GM12878 (cell line): ENCODE data around the gene POGZ. TPM values are rescaled to one million over a fixed set of nuclear protein-coding genes. Genes with fewer than 3 reads are reported as not detected.
A peak's percentile ranks its signal among the peaks of the same experiment; 100 is the strongest.

Experiments
- ATAC-seq: fragments of 200-7000 bp; cut with Tn5 transposase; 3 replicates; pipeline ENCODE4 v1.9.1; 2020; ENCODE audit warnings: mild to moderate bottlenecking, moderate library complexity
- BruUV-seq: library from RNA; stranded (reverse); fragments of 400-500 nt; replicated peaks from 2 replicates; lab custom pipeline; 2021; lab: Mats Ljungman, UMichigan
- CTCF ChIA-PET: fragments of 300-600 bp; sonication (Branson Sonifier 250); formaldehyde crosslinking; extraction: SDS; loops from one replicate; lab custom pipeline; 2021; ENCODE audit warnings: inconsistent platforms; lab: Yijun Ruan, JAX
- POLR2A ChIA-PET: fragments of 350-600 bp; formaldehyde crosslinking; extraction: SDS; loops from one replicate; lab custom pipeline; 2021; ENCODE audit warnings: inconsistent platforms; lab: Charles Lee
- RAD21 ChIA-PET: fragments of 300-600 bp; sonication (Branson Sonifier 250); formaldehyde crosslinking; loops from one replicate; lab custom pipeline; 2023; ENCODE audit warnings: antibody characterized with exemption; ENCODE audit not compliant: unreplicated experiment; lab: Charles Lee
- SMC1A ChIA-PET: fragments of 300-600 bp; sonication (Branson Sonifier 250); formaldehyde crosslinking; loops from one replicate; lab custom pipeline; 2023; ENCODE audit not compliant: unreplicated experiment, uncharacterized antibody; lab: Charles Lee
- DNase-seq: peaks from one replicate; pipeline ENCODE4 v3.0.0-alpha.2; 2011; ENCODE audit warnings: low read depth, low spot score
- FAIRE-seq: peaks from 3 replicates; lab custom pipeline; 2011; peaks lifted over from hg19 to GRCh38; lab: Jason Lieb, UNC
- H2AFZ ChIP-seq: 2 replicates; pipeline ENCODE4 v1.6.0; 2011; ENCODE audit warnings: low read depth, low read length, control low read depth; ENCODE audit not compliant: control insufficient read depth
- H3K27ac ChIP-seq: 2 replicates; pipeline ENCODE4 v1.5.1; 2011; ENCODE audit warnings: control low read depth; ENCODE audit not compliant: control insufficient read depth, insufficient read depth
- H3K27me3 ChIP-seq, 2 experiments: replicated peaks in 1 of 2; 2 replicates each; pipeline versions ENCODE4 v1.6.0 to v1.6.1; 2011; ENCODE audit warnings: low read length in 1 of 2; ENCODE audit not compliant: control insufficient read depth in 2 of 2, insufficient read depth in 2 of 2
- H3K36me3 ChIP-seq, 2 experiments: 2 replicates each; pipeline ENCODE4 v1.5.1; 2011; ENCODE audit warnings: low read length in 1 of 2; ENCODE audit not compliant: control insufficient read depth in 2 of 2, insufficient read depth in 2 of 2
- H3K4me1 ChIP-seq: 2 replicates; pipeline ENCODE4 v1.6.1; 2011; ENCODE audit warnings: mild to moderate bottlenecking, low read length, moderate library complexity, mixed read lengths; ENCODE audit not compliant: control insufficient read depth, insufficient read depth
- H3K4me2 ChIP-seq: 2 replicates; pipeline ENCODE4 v1.6.0; 2011; ENCODE audit warnings: control low read depth; ENCODE audit not compliant: control insufficient read depth, insufficient read depth
- H3K4me3 ChIP-seq: fragments of 200-600 bp; sonication (generic); 2 replicates; pipeline ENCODE4 v1.5.1; 2016
- H3K79me2 ChIP-seq: 2 replicates; pipeline ENCODE4 v1.6.0; 2011; ENCODE audit warnings: low read length; ENCODE audit not compliant: control insufficient read depth, insufficient read depth
- H3K9ac ChIP-seq: 2 replicates; pipeline ENCODE4 v1.8.0; 2011; ENCODE audit warnings: low read length, control low read depth, mixed read lengths; ENCODE audit not compliant: control insufficient read depth, insufficient read depth
- H3K9me3 ChIP-seq: replicated peaks from 3 replicates; pipeline ENCODE4 v1.5.1; 2011; ENCODE audit warnings: mild to moderate bottlenecking, low read length; ENCODE audit not compliant: control insufficient read depth, insufficient read depth
- H4K20me1 ChIP-seq: 2 replicates; pipeline ENCODE4 v1.6.0; 2011; ENCODE audit not compliant: control insufficient read depth, insufficient read depth
- HDGF ChIP-seq: fragments of 450-650 bp; IDR thresholded peaks from 2 replicates; pipeline ENCODE4 v1.6.1; 2016; ENCODE audit warnings: antibody characterized with exemption
- JUND ChIP-seq: IDR thresholded peaks from 2 replicates; pipeline ENCODE4 v1.6.1; 2012; ENCODE audit warnings: low read depth, mild to moderate bottlenecking, low read length, improper control_type of control experiment, moderate library complexity
- TBL1XR1 ChIP-seq: IDR thresholded peaks from 2 replicates; pipeline ENCODE4 v1.6.1; 2012; ENCODE audit warnings: low read depth, low read length, improper control_type of control experiment
- WGBS: methylation state at CpG from one replicate; pipeline ENCODE4 v1.1.6; 2016; ENCODE audit warnings: low lambda C conversion rate; ENCODE audit not compliant: insufficient replicate concordance, insufficient coverage; ENCODE audit errors: missing lambda C conversion rate; 5-methylcytosine and 5-hydroxymethylcytosine counted together
- in situ Hi-C: fragments of 300-500 bp; cut with MboI; formaldehyde crosslinking; loops from 9 replicates; pipeline ENCODE4 v1.14.3; 2018; ENCODE audit warnings: mixed read lengths
- intact Hi-C: fragments of 100-400 bp; cut with micrococcal nuclease; formaldehyde crosslinking; loops from one replicate; pipeline ENCODE4 v1.14.2; 2022; ENCODE audit not compliant: unreplicated experiment
- polyA plus RNA-seq, 11 experiments: library from polyadenylated mRNA; depleted of rRNA in 4 of 11; unstranded in 6 of 11; stranded (reverse) in 5 of 11; fragments of >200 nt; fragmentation: Nextera tagmentation in 4 of 11; fragmentation: Illumina TruSeq in 1 of 11; extraction: Ambion mirVana in 4 of 11; extraction: Trizol in 1 of 11; gene quantifications; 1 replicate in 1 of 11; 2 replicates in 10 of 11; pipeline versions ENCODE4 v1.2.1 to v1.2.3, GENCODE V29; 2011 to 2016; ENCODE audit warnings: inconsistent platforms in 2 of 11, missing spikeins in 2 of 11, low read depth in 1 of 11
- total RNA-seq, 4 experiments: library from RNA; depleted of rRNA in 3 of 4; stranded (reverse); fragments of >200 nt in 3 of 4; fragmentation: Illumina TruSeq in 1 of 4; extraction: Trizol in 1 of 4; gene quantifications; 2 replicates each; pipeline versions ENCODE4 v1.2.1 to v1.2.3, GENCODE V29; 2013 to 2021
- TF ChIP-seq, protein P1 (sequence below): fragments of 450-650 bp; IDR thresholded peaks from 2 replicates; pipeline ENCODE4 v1.6.1; 2017; ENCODE audit warnings: mild to moderate bottlenecking, moderate library complexity
- TF ChIP-seq, protein P2 (sequence below): fragments of 450-650 bp; IDR thresholded peaks from 2 replicates; pipeline ENCODE4 v1.6.1; 2016; ENCODE audit warnings: mild to moderate bottlenecking

POGZ gene
- total and polyA plus RNA-seq, 10 of the 15 experiments (the other 5 are each of a cell fraction or from before 2014, with no cell fraction given), result 11.3 to 80.6 (median 35.8) TPM

DNA sequence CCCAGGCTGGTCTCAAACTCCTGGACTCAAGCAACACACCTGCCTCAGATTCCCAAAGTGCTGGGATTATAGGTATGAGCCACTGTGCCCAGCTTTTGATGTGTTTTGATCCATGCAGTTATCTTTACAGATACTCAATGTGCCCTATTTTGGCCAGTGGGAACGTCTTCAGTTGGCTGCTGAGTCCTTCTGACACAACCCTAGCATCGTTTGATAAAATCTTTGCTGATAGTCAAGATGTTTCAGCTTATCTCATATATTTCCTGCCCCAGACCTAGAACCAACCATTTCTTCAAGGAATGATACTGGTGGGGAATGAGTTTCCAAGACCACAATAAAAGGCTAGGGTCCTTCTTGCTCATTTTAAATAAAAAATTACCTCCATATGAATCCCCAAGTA is 11.6 kb downstream of the POGZ start:
- TF ChIP-seq TBL1XR1 (no peak), HDGF (no peak), JUND (no peak)
- TF ChIP-seq, protein P1, sequence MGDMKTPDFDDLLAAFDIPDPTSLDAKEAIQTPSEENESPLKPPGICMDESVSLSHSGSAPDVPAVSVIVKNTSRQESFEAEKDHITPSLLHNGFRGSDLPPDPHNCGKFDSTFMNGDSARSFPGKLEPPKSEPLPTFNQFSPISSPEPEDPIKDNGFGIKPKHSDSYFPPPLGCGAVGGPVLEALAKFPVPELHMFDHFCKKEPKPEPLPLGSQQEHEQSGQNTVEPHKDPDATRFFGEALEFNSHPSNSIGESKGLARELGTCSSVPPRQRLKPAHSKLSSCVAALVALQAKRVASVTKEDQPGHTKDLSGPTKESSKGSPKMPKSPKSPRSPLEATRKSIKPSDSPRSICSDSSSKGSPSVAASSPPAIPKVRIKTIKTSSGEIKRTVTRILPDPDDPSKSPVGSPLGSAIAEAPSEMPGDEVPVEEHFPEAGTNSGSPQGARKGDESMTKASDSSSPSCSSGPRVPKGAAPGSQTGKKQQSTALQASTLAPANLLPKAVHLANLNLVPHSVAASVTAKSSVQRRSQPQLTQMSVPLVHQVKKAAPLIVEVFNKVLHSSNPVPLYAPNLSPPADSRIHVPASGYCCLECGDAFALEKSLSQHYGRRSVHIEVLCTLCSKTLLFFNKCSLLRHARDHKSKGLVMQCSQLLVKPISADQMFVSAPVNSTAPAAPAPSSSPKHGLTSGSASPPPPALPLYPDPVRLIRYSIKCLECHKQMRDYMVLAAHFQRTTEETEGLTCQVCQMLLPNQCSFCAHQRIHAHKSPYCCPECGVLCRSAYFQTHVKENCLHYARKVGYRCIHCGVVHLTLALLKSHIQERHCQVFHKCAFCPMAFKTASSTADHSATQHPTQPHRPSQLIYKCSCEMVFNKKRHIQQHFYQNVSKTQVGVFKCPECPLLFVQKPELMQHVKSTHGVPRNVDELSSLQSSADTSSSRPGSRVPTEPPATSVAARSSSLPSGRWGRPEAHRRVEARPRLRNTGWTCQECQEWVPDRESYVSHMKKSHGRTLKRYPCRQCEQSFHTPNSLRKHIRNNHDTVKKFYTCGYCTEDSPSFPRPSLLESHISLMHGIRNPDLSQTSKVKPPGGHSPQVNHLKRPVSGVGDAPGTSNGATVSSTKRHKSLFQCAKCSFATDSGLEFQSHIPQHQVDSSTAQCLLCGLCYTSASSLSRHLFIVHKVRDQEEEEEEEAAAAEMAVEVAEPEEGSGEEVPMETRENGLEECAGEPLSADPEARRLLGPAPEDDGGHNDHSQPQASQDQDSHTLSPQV, result no peak
- TF ChIP-seq, protein P2, sequence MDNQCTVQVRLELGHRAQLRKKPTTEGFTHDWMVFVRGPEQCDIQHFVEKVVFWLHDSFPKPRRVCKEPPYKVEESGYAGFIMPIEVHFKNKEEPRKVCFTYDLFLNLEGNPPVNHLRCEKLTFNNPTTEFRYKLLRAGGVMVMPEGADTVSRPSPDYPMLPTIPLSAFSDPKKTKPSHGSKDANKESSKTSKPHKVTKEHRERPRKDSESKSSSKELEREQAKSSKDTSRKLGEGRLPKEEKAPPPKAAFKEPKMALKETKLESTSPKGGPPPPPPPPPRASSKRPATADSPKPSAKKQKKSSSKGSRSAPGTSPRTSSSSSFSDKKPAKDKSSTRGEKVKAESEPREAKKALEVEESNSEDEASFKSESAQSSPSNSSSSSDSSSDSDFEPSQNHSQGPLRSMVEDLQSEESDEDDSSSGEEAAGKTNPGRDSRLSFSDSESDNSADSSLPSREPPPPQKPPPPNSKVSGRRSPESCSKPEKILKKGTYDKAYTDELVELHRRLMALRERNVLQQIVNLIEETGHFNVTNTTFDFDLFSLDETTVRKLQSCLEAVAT, result no peak
- ChIA-PET POLR2A (interaction anchor here (1.3 kb wide), 2 partner anchors 9 to 48 kb away, joined by 3 to 5 read pairs; partner anchors contain the start of gene PSMB4), SMC1A (interaction anchor here (0.6 to 2.0 kb wide), 8 partner anchors 9 to 389 kb away, joined by 3 to 6 read pairs (median 3); no protein-coding TSS in a partner anchor), CTCF (interaction anchor here (0.6 to 1.9 kb wide), 5 partner anchors 9 to 392 kb away, joined by 3 to 5 read pairs (median 3); no protein-coding TSS in a partner anchor), RAD21 (no interaction called here)
- Histone ChIP-seq H3K4me3 (no peak overlapping the region), H3K9ac (no peak overlapping the region), H3K36me3 (peaks cover 0 to 9% of the 10 kb centered on the region in 2 experiments; a peak in 2 of 4 replicates), H3K4me2 (no peak overlapping the region), H3K79me2 (peaks cover 88% of the 10 kb centered on the region), H4K20me1 (peaks cover 3% of the 10 kb centered on the region; the same call in 1 of the 2 replicates), H3K27ac (no peak overlapping the region), H3K27me3 (no peaks in the 10 kb centered on the region), H3K9me3 (no peaks in the 10 kb centered on the region), H2AFZ (no peak overlapping the region), H3K4me1 (peaks cover 11% of the 10 kb centered on the region)
- WGBS, result 37% methylated on average over 2 of the region's 2 CpGs
- DNase-seq (no peak), FAIRE-seq (no peak), ATAC-seq (no peak)
- TSS peak; percentile 34 for BruUV-seq
- in situ Hi-C loops (loop anchor here (5.0 to 10.0 kb wide), 2 partner anchors 65 to 387 kb away; partner anchors contain the start of genes C2CD4D, CGN and RORC), intact Hi-C loops (no loop called here)
